GM12878 (cell line): ENCODE data around the gene GNL3L. TPM values are rescaled to one million over a fixed set of nuclear protein-coding genes. Genes with fewer than 3 reads are reported as not detected.

ENCODE experiments used
- ATAC-seq: fragments of 200-7000 bp; cut with Tn5 transposase; 3 replicates; pipeline ENCODE4 v1.9.1; 2020; ENCODE audit warnings: mild to moderate bottlenecking, moderate library complexity
- BruUV-seq: library from RNA; stranded (reverse); fragments of 400-500 nt; replicated peaks from 2 replicates; lab custom pipeline; 2021; lab: Mats Ljungman, UMichigan
- CTCF ChIA-PET: fragments of 300-600 bp; sonication (Branson Sonifier 250); formaldehyde crosslinking; extraction: SDS; loops from one replicate; lab custom pipeline; 2021; ENCODE audit warnings: inconsistent platforms; lab: Yijun Ruan, JAX
- POLR2A ChIA-PET: fragments of 350-600 bp; formaldehyde crosslinking; extraction: SDS; loops from one replicate; lab custom pipeline; 2021; ENCODE audit warnings: inconsistent platforms; lab: Charles Lee
- RAD21 ChIA-PET: fragments of 300-600 bp; sonication (Branson Sonifier 250); formaldehyde crosslinking; loops from one replicate; lab custom pipeline; 2023; ENCODE audit warnings: antibody characterized with exemption; ENCODE audit not compliant: unreplicated experiment; lab: Charles Lee
- SMC1A ChIA-PET: fragments of 300-600 bp; sonication (Branson Sonifier 250); formaldehyde crosslinking; loops from one replicate; lab custom pipeline; 2023; ENCODE audit not compliant: unreplicated experiment, uncharacterized antibody; lab: Charles Lee
- DNase-seq: peaks from one replicate; pipeline ENCODE4 v3.0.0-alpha.2; 2011; ENCODE audit warnings: low read depth, low spot score
- FAIRE-seq: peaks from 3 replicates; lab custom pipeline; 2011; peaks lifted over from hg19 to GRCh38; lab: Jason Lieb, UNC
- H2AFZ ChIP-seq: 2 replicates; pipeline ENCODE4 v1.6.0; 2011; ENCODE audit warnings: low read depth, low read length, control low read depth; ENCODE audit not compliant: control insufficient read depth
- H3K27ac ChIP-seq: 2 replicates; pipeline ENCODE4 v1.5.1; 2011; ENCODE audit warnings: control low read depth; ENCODE audit not compliant: control insufficient read depth, insufficient read depth
- H3K27me3 ChIP-seq, 2 experiments: replicated peaks in 1 of 2; 2 replicates each; pipeline versions ENCODE4 v1.6.0 to v1.6.1; 2011; ENCODE audit warnings: low read length in 1 of 2; ENCODE audit not compliant: control insufficient read depth in 2 of 2, insufficient read depth in 2 of 2
- H3K36me3 ChIP-seq, 2 experiments: 2 replicates each; pipeline ENCODE4 v1.5.1; 2011; ENCODE audit warnings: low read length in 1 of 2; ENCODE audit not compliant: control insufficient read depth in 2 of 2, insufficient read depth in 2 of 2
- H3K4me1 ChIP-seq: 2 replicates; pipeline ENCODE4 v1.6.1; 2011; ENCODE audit warnings: mild to moderate bottlenecking, low read length, moderate library complexity, mixed read lengths; ENCODE audit not compliant: control insufficient read depth, insufficient read depth
- H3K4me2 ChIP-seq: 2 replicates; pipeline ENCODE4 v1.6.0; 2011; ENCODE audit warnings: control low read depth; ENCODE audit not compliant: control insufficient read depth, insufficient read depth
- H3K4me3 ChIP-seq: fragments of 200-600 bp; sonication (generic); 2 replicates; pipeline ENCODE4 v1.5.1; 2016
- H3K79me2 ChIP-seq: 2 replicates; pipeline ENCODE4 v1.6.0; 2011; ENCODE audit warnings: low read length; ENCODE audit not compliant: control insufficient read depth, insufficient read depth
- H3K9ac ChIP-seq: 2 replicates; pipeline ENCODE4 v1.8.0; 2011; ENCODE audit warnings: low read length, control low read depth, mixed read lengths; ENCODE audit not compliant: control insufficient read depth, insufficient read depth
- H3K9me3 ChIP-seq: replicated peaks from 3 replicates; pipeline ENCODE4 v1.5.1; 2011; ENCODE audit warnings: mild to moderate bottlenecking, low read length; ENCODE audit not compliant: control insufficient read depth, insufficient read depth
- H4K20me1 ChIP-seq: 2 replicates; pipeline ENCODE4 v1.6.0; 2011; ENCODE audit not compliant: control insufficient read depth, insufficient read depth
- ASH2L ChIP-seq: fragments of 300-600, 200-600 bp; sonication (generic); IDR thresholded peaks from 2 replicates; pipeline ENCODE4 v1.6.1; 2017; ENCODE audit warnings: low read depth, mild to moderate bottlenecking, borderline replicate concordance
- BCL11A ChIP-seq: IDR thresholded peaks from 2 replicates; pipeline ENCODE4 v1.6.1; 2011; ENCODE audit warnings: low read depth, low read length
- BRCA1 ChIP-seq: IDR thresholded peaks from 2 replicates; pipeline ENCODE4 v1.6.1; 2011; ENCODE audit warnings: low read depth, low read length, improper control_type of control experiment
- CHD4 ChIP-seq: fragments of 200-600 bp; sonication (generic); IDR thresholded peaks from 2 replicates; pipeline ENCODE4 v1.6.1; 2016; ENCODE audit warnings: mild to moderate bottlenecking
- CREB1 ChIP-seq: IDR thresholded peaks from 2 replicates; pipeline ENCODE4 v1.6.1; 2012; ENCODE audit warnings: low read depth, mild to moderate bottlenecking, inconsistent platforms
- EGR1 ChIP-seq, 2 experiments: IDR thresholded peaks; 1 replicate in 1 of 2; 2 replicates in 1 of 2; pipeline ENCODE4 v1.6.1; 2011 to 2012; ENCODE audit warnings: low read depth in 2 of 2, low read length in 2 of 2, borderline replicate concordance in 1 of 2, mild to moderate bottlenecking in 1 of 2, moderate library complexity in 1 of 2
- JUND ChIP-seq: IDR thresholded peaks from 2 replicates; pipeline ENCODE4 v1.6.1; 2012; ENCODE audit warnings: low read depth, mild to moderate bottlenecking, low read length, improper control_type of control experiment, moderate library complexity
- MTA3 ChIP-seq: IDR thresholded peaks from 2 replicates; pipeline ENCODE4 v1.6.1; 2012; ENCODE audit warnings: low read length, inconsistent platforms, borderline replicate concordance
- MXI1 ChIP-seq: fragments of 150-350 bp; IDR thresholded peaks from 2 replicates; pipeline ENCODE4 v1.6.1; 2011; ENCODE audit warnings: low read depth, mild to moderate bottlenecking, inconsistent platforms, low read length, improper control_type of control experiment
- NFYA ChIP-seq: IDR thresholded peaks from 2 replicates; pipeline ENCODE4 v1.6.1; 2011; ENCODE audit warnings: low read depth, mild to moderate bottlenecking, low read length, improper control_type of control experiment, borderline replicate concordance
- NR2C1 ChIP-seq: fragments of 450-650 bp; IDR thresholded peaks from 2 replicates; pipeline ENCODE4 v1.6.1; 2017; ENCODE audit warnings: antibody characterized with exemption, mild to moderate bottlenecking, moderate library complexity
- NR2C2 ChIP-seq: IDR thresholded peaks from 2 replicates; pipeline ENCODE4 v1.6.1; 2011; ENCODE audit warnings: borderline replicate concordance, low read depth; ENCODE audit not compliant: control insufficient read depth, insufficient read length
- WGBS: methylation state at CpG from one replicate; pipeline ENCODE4 v1.1.6; 2016; ENCODE audit warnings: low lambda C conversion rate; ENCODE audit not compliant: insufficient replicate concordance, insufficient coverage; ENCODE audit errors: missing lambda C conversion rate; 5-methylcytosine and 5-hydroxymethylcytosine counted together
- in situ Hi-C: fragments of 300-500 bp; cut with MboI; formaldehyde crosslinking; loops from 9 replicates; pipeline ENCODE4 v1.14.3; 2018; ENCODE audit warnings: mixed read lengths
- intact Hi-C: fragments of 100-400 bp; cut with micrococcal nuclease; formaldehyde crosslinking; loops from one replicate; pipeline ENCODE4 v1.14.2; 2022; ENCODE audit not compliant: unreplicated experiment
- polyA plus RNA-seq, 11 experiments: library from polyadenylated mRNA; depleted of rRNA in 4 of 11; unstranded in 6 of 11; stranded (reverse) in 5 of 11; fragments of >200 nt; fragmentation: Nextera tagmentation in 4 of 11; fragmentation: Illumina TruSeq in 1 of 11; extraction: Ambion mirVana in 4 of 11; extraction: Trizol in 1 of 11; gene quantifications; 1 replicate in 1 of 11; 2 replicates in 10 of 11; pipeline versions ENCODE4 v1.2.1 to v1.2.3, GENCODE V29; 2011 to 2016; ENCODE audit warnings: inconsistent platforms in 2 of 11, missing spikeins in 2 of 11, low read depth in 1 of 11
- total RNA-seq, 4 experiments: library from RNA; depleted of rRNA in 3 of 4; stranded (reverse); fragments of >200 nt in 3 of 4; fragmentation: Illumina TruSeq in 1 of 4; extraction: Trizol in 1 of 4; gene quantifications; 2 replicates each; pipeline versions ENCODE4 v1.2.1 to v1.2.3, GENCODE V29; 2013 to 2021
- TF ChIP-seq, protein P1 (sequence below): fragments of 450-650 bp; IDR thresholded peaks from 2 replicates; pipeline ENCODE4 v1.6.1; 2017; ENCODE audit warnings: mild to moderate bottlenecking
- TF ChIP-seq, protein P2 (sequence below): fragments of 450-650 bp; IDR thresholded peaks from 2 replicates; pipeline ENCODE4 v1.6.1; 2017; ENCODE audit warnings: antibody characterized with exemption, mild to moderate bottlenecking, moderate library complexity
- TF ChIP-seq, protein P3 (sequence below): fragments of 450-650 bp; formaldehyde crosslinking; IDR thresholded peaks from 2 replicates; pipeline ENCODE4 v1.4.0; 2022; ENCODE audit warnings: mild to moderate bottlenecking, moderate library complexity
- TF ChIP-seq, protein P4 (sequence below): fragments of 450-650 bp; IDR thresholded peaks from 2 replicates; pipeline ENCODE4 v1.6.1; 2017; ENCODE audit warnings: low read depth, mild to moderate bottlenecking, moderate library complexity

GNL3L gene
- total and polyA plus RNA-seq, 10 of the 15 experiments (the other 5 are each of a cell fraction or from before 2014, with no cell fraction given), result 5.8 to 57.9 (median 29.1) TPM

DNA sequence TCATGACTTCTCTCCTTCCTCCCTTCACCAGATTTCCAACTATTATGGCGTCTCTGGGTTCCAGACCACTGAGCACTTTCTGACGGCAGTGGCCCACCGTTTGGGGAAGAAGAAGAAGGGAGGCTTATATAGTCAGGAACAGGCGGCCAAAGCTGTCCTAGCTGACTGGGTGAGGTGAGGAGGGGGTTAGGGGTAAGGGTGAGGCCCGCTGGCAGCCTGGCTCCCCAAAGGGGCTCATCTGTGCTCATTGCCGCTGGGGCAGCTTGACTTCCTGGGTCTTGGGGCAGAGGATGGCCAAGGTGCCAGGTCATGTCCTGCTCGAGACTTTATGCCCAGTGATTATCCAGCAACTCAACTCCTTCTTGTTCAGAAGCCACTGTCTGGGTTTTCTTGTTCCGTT, 21.8 kb downstream of the GNL3L start:
- ATAC-seq (no peak), DNase-seq (no peak), FAIRE-seq (no peak)
- H3K4me1 ChIP-seq, result no peaks in the 10 kb centered on the region
- H3K9ac ChIP-seq, result no peak overlapping the region
- H3K36me3 ChIP-seq, result peaks cover 0 to 10% of the 10 kb centered on the region in 2 experiments; a peak in 2 of 4 replicates
- no TSS peak for BruUV-seq
- no peak overlapping the region for H3K4me3 ChIP-seq
- H3K27me3 ChIP-seq, result no peaks in the 10 kb centered on the region
- WGBS, result 51% methylated on average over 8 of the region's 8 CpGs
- no peaks in the 10 kb centered on the region for H4K20me1 ChIP-seq
- POLR2A ChIA-PET, result no interaction called here
- no peaks in the 10 kb centered on the region for H3K79me2 ChIP-seq
- SMC1A ChIA-PET, result no interaction called here
- no peaks in the 10 kb centered on the region for H3K9me3 ChIP-seq
- H3K27ac ChIP-seq, result no peak overlapping the region
- H2AFZ ChIP-seq, result no peak overlapping the region
- intact Hi-C loops (no loop called here), in situ Hi-C loops (no loop called here)
- RAD21 ChIA-PET, result no interaction called here
- H3K4me2 ChIP-seq, result no peak overlapping the region
- CTCF ChIA-PET, result no interaction called here
- no peak for TF ChIP-seq NR2C1
- TF ChIP-seq EGR1 (IDR thresholded peaks at IDR 0.05; ENCODE audit: borderline replicate concordance in 1 of 2, low read depth in 2 of 2, low read length in 2 of 2), result no peak
- no peak for TF ChIP-seq JUND
- no peak for TF ChIP-seq CREB1
- TF ChIP-seq, protein P1, sequence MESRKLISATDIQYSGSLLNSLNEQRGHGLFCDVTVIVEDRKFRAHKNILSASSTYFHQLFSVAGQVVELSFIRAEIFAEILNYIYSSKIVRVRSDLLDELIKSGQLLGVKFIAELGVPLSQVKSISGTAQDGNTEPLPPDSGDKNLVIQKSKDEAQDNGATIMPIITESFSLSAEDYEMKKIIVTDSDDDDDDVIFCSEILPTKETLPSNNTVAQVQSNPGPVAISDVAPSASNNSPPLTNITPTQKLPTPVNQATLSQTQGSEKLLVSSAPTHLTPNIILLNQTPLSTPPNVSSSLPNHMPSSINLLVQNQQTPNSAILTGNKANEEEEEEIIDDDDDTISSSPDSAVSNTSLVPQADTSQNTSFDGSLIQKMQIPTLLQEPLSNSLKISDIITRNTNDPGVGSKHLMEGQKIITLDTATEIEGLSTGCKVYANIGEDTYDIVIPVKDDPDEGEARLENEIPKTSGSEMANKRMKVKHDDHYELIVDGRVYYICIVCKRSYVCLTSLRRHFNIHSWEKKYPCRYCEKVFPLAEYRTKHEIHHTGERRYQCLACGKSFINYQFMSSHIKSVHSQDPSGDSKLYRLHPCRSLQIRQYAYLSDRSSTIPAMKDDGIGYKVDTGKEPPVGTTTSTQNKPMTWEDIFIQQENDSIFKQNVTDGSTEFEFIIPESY, result no peak
- no peak for TF ChIP-seq NR2C2
- TF ChIP-seq MTA3, result no peak
- TF ChIP-seq, protein P2, sequence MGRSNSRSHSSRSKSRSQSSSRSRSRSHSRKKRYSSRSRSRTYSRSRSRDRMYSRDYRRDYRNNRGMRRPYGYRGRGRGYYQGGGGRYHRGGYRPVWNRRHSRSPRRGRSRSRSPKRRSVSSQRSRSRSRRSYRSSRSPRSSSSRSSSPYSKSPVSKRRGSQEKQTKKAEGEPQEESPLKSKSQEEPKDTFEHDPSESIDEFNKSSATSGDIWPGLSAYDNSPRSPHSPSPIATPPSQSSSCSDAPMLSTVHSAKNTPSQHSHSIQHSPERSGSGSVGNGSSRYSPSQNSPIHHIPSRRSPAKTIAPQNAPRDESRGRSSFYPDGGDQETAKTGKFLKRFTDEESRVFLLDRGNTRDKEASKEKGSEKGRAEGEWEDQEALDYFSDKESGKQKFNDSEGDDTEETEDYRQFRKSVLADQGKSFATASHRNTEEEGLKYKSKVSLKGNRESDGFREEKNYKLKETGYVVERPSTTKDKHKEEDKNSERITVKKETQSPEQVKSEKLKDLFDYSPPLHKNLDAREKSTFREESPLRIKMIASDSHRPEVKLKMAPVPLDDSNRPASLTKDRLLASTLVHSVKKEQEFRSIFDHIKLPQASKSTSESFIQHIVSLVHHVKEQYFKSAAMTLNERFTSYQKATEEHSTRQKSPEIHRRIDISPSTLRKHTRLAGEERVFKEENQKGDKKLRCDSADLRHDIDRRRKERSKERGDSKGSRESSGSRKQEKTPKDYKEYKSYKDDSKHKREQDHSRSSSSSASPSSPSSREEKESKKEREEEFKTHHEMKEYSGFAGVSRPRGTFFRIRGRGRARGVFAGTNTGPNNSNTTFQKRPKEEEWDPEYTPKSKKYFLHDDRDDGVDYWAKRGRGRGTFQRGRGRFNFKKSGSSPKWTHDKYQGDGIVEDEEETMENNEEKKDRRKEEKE, result no peak
- no peak for TF ChIP-seq CHD4
- TF ChIP-seq ASH2L, result no peak
- TF ChIP-seq, protein P3, sequence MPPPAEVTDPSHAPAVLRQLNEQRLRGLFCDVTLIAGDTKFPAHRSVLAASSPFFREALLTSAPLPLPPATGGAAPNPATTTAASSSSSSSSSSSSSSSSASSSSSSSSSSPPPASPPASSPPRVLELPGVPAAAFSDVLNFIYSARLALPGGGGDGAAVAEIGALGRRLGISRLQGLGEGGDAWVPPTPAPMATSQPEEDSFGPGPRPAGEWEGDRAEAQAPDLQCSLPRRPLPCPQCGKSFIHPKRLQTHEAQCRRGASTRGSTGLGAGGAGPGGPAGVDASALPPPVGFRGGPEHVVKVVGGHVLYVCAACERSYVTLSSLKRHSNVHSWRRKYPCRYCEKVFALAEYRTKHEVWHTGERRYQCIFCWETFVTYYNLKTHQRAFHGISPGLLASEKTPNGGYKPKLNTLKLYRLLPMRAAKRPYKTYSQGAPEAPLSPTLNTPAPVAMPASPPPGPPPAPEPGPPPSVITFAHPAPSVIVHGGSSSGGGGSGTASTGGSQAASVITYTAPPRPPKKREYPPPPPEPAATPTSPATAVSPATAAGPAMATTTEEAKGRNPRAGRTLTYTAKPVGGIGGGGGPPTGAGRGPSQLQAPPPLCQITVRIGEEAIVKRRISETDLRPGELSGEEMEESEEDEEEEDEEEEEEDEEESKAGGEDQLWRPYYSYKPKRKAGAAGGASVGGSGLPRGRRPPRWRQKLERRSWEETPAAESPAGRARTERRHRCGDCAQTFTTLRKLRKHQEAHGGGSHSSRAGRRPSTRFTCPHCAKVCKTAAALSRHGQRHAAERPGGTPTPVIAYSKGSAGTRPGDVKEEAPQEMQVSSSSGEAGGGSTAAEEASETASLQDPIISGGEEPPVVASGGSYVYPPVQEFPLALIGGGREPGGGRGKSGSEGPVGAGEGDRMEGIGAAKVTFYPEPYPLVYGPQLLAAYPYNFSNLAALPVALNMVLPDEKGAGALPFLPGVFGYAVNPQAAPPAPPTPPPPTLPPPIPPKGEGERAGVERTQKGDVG (CRISPR knock-in tag), result no peak
- TF ChIP-seq, protein P4, sequence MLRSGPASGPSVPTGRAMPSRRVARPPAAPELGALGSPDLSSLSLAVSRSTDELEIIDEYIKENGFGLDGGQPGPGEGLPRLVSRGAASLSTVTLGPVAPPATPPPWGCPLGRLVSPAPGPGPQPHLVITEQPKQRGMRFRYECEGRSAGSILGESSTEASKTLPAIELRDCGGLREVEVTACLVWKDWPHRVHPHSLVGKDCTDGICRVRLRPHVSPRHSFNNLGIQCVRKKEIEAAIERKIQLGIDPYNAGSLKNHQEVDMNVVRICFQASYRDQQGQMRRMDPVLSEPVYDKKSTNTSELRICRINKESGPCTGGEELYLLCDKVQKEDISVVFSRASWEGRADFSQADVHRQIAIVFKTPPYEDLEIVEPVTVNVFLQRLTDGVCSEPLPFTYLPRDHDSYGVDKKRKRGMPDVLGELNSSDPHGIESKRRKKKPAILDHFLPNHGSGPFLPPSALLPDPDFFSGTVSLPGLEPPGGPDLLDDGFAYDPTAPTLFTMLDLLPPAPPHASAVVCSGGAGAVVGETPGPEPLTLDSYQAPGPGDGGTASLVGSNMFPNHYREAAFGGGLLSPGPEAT, result no peak
- no peak for TF ChIP-seq BCL11A
- no peak for TF ChIP-seq MXI1
- no peak for TF ChIP-seq NFYA
- no peak for TF ChIP-seq BRCA1
